HepG2 (cell line): ENCODE results near the gene TEX22. TPM values are rescaled to one million over a fixed set of nuclear protein-coding genes. Genes with fewer than 3 reads are reported as not detected.

ENCODE experiments used
- ATAC-seq: fragments of 200-7000 bp; cut with Tn5 transposase; 3 replicates; pipeline ENCODE4 v1.9.1; 2020; ENCODE audit warnings: mild to moderate bottlenecking, moderate library complexity
- BruUV-seq: library from RNA; stranded (reverse); fragments of 400-500 nt; replicated peaks from 2 replicates; lab custom pipeline; 2021; lab: Mats Ljungman, UMichigan
- CTCF ChIA-PET: fragments of 300-600 bp; formaldehyde crosslinking; extraction: SDS; loops from one replicate; lab custom pipeline; 2021; ENCODE audit warnings: low total read pairs, inconsistent platforms, low intra/inter-chr PET ratio; lab: Yijun Ruan, JAX
- POLR2A ChIA-PET: fragments of 350-600 bp; sonication (Branson Sonifier 250); formaldehyde crosslinking; loops from one replicate; lab custom pipeline; 2020; ENCODE audit warnings: antibody characterized with exemption, inconsistent platforms; lab: Yijun Ruan, JAX
- DNase-seq: peaks from one replicate; pipeline ENCODE4 v3.0.0-alpha.2; 2015; ENCODE audit warnings: low spot score
- FAIRE-seq: peaks from 3 replicates; lab custom pipeline; 2011; peaks lifted over from hg19 to GRCh38; lab: Jason Lieb, UNC
- H2AFZ ChIP-seq: one replicate; pipeline ENCODE4 v1.6.1; 2011; ENCODE audit warnings: low read length, inconsistent platforms
- H3K27ac ChIP-seq: fragments of 300-600 bp; 3 replicates; pipeline ENCODE4 v1.8.0; 2011; ENCODE audit warnings: mixed run types, mild to moderate bottlenecking, mixed read lengths, low read length, inconsistent platforms; ENCODE audit not compliant: insufficient read depth; ENCODE audit errors: extremely low read length
- H3K27me3 ChIP-seq, 2 experiments: fragments of 200-600 bp in 1 of 2; 2 replicates in 1 of 2; 3 replicates in 1 of 2; pipeline versions ENCODE4 v1.6.0 to v1.8.0; 2011; ENCODE audit warnings: low read length in 2 of 2, mild to moderate bottlenecking in 2 of 2, moderate library complexity in 2 of 2, inconsistent platforms in 1 of 2; ENCODE audit not compliant: insufficient read depth in 2 of 2, control insufficient read depth in 1 of 2
- H3K36me3 ChIP-seq, 2 experiments: fragments of 200-600 bp in 1 of 2; replicated peaks in 1 of 2; 2 replicates in 1 of 2; 3 replicates in 1 of 2; pipeline versions ENCODE4 v1.5.1 to v1.8.0; 2011; ENCODE audit warnings: low read length in 2 of 2, inconsistent platforms in 1 of 2; ENCODE audit not compliant: insufficient read depth in 2 of 2, control insufficient read depth in 1 of 2
- H3K4me1 ChIP-seq: 2 replicates; pipeline ENCODE4 v1.5.1; 2012; ENCODE audit warnings: low read length, inconsistent platforms; ENCODE audit not compliant: insufficient read depth
- H3K4me2 ChIP-seq: 2 replicates; pipeline ENCODE4 v1.6.0; 2011; ENCODE audit warnings: low read depth, low read length, inconsistent platforms
- H3K4me3 ChIP-seq, 3 experiments: fragments of 200-600 bp in 1 of 3; sonication (generic), shearing (Covaris generic) in 1 of 3; replicated peaks in 1 of 3; 2 replicates each; pipeline ENCODE4 v1.5.1; 2011 to 2016; ENCODE audit warnings: low read length in 3 of 3, inconsistent platforms in 2 of 3, low read depth in 2 of 3, mild to moderate bottlenecking in 2 of 3, control low read depth in 1 of 3, mixed read lengths in 1 of 3; ENCODE audit not compliant: insufficient read depth in 1 of 3
- H3K79me2 ChIP-seq: one replicate; pipeline ENCODE4 v1.6.1; 2011; ENCODE audit warnings: low read length, inconsistent platforms; ENCODE audit not compliant: insufficient read depth
- H3K9ac ChIP-seq: 2 replicates; pipeline ENCODE4 v1.6.0; 2011; ENCODE audit warnings: mild to moderate bottlenecking, low read depth, low read length, inconsistent platforms; ENCODE audit not compliant: insufficient read depth
- H3K9me3 ChIP-seq: 2 replicates; pipeline ENCODE4 v1.5.1; 2012; ENCODE audit warnings: mild to moderate bottlenecking, low read length
- H4K20me1 ChIP-seq: 2 replicates; pipeline ENCODE4 v1.6.0; 2011; ENCODE audit warnings: inconsistent platforms, mild to moderate bottlenecking, low read length, moderate library complexity; ENCODE audit not compliant: insufficient read depth
- HCFC1 ChIP-seq: fragments of 150-350 bp; IDR thresholded peaks from 2 replicates; pipeline ENCODE4 v1.6.1; 2014; ENCODE audit warnings: low read depth, low read length
- HIVEP1 ChIP-seq: sonication (generic); formaldehyde crosslinking; IDR thresholded peaks from 2 replicates; pipeline ENCODE4 v1.4.0; 2020; ENCODE audit warnings: mild to moderate bottlenecking, missing genetic modification reagents
- THAP11 ChIP-seq: IDR thresholded peaks from 2 replicates; pipeline ENCODE4 v1.6.1; 2016; ENCODE audit warnings: missing biosample characterization, missing genetic modification reagents
- ZNF251 ChIP-seq: sonication (generic); formaldehyde crosslinking; IDR thresholded peaks from 2 replicates; pipeline ENCODE4 v1.9.0; 2021; ENCODE audit warnings: mild to moderate bottlenecking, missing genetic modification reagents
- ZNF563 ChIP-seq: sonication (generic); formaldehyde crosslinking; IDR thresholded peaks from 2 replicates; pipeline ENCODE4 v1.8.0; 2022; ENCODE audit warnings: mild to moderate bottlenecking, moderate library complexity, missing genetic modification reagents
- WGBS: methylation state at CpG from one replicate; pipeline ENCODE4 v1.1.6; 2017; ENCODE audit warnings: low lambda C conversion rate; 5-methylcytosine and 5-hydroxymethylcytosine counted together
- in situ Hi-C: cut with HindIII; loops from 2 replicates; pipeline ENCODE4 v1.10.0; 2017; ENCODE audit warnings: low pct_unique_long_range_greater_than_20kb; ENCODE audit not compliant: extremely low pct_ligation_motif_present
- intact Hi-C: fragments of 100-400 bp; cut with micrococcal nuclease; formaldehyde crosslinking; loops from one replicate; pipeline ENCODE4 v1.10.0; 2022; ENCODE audit not compliant: unreplicated experiment
- polyA plus RNA-seq, 8 experiments: library from polyadenylated mRNA; depleted of rRNA in 3 of 8; stranded (reverse) in 7 of 8; unstranded in 1 of 8; fragments of >200 nt; fragmentation: Illumina TruSeq in 4 of 8; extraction: Trizol in 4 of 8; gene quantifications; 2 replicates each; pipeline versions ENCODE4 v1.2.1 to v1.2.3, GENCODE V29; 2011 to 2016; ENCODE audit warnings: low read depth in 4 of 8, missing spikeins in 1 of 8, mixed read lengths in 1 of 8; ENCODE audit not compliant: insufficient read depth in 1 of 8
- total RNA-seq, 5 experiments: library from RNA; depleted of rRNA; stranded (reverse); fragments of >200 nt; fragmentation: Illumina TruSeq; extraction: Trizol; gene quantifications; 2 replicates each; pipeline ENCODE4 v1.2.3, GENCODE V29; 2016; ENCODE audit warnings: low read depth in 1 of 5
- TF ChIP-seq, protein P1 (sequence below): IDR thresholded peaks from 2 replicates; pipeline ENCODE4 v1.6.1; 2016
- TF ChIP-seq, protein P2 (sequence below): sonication (generic); formaldehyde crosslinking; IDR thresholded peaks from 2 replicates; pipeline ENCODE4 v1.5.0; 2020; ENCODE audit warnings: missing genetic modification reagents
- TF ChIP-seq, protein P3 (sequence below): sonication (generic); formaldehyde crosslinking; IDR thresholded peaks from 2 replicates; pipeline ENCODE4 v1.5.0; 2020; ENCODE audit warnings: mild to moderate bottlenecking, missing genetic modification reagents, borderline replicate concordance
- TF ChIP-seq, protein P4 (sequence below): sonication (generic); formaldehyde crosslinking; IDR thresholded peaks from 2 replicates; pipeline ENCODE4 v1.4.0; 2020; ENCODE audit warnings: missing genetic modification reagents, mild to moderate bottlenecking, borderline replicate concordance

Gene TEX22
- total and polyA plus RNA-seq, 2 of the 13 experiments (the other 11 are each of a cell fraction or from before 2014, with no cell fraction given) = 0.07 to 0.27 TPM

DNA sequence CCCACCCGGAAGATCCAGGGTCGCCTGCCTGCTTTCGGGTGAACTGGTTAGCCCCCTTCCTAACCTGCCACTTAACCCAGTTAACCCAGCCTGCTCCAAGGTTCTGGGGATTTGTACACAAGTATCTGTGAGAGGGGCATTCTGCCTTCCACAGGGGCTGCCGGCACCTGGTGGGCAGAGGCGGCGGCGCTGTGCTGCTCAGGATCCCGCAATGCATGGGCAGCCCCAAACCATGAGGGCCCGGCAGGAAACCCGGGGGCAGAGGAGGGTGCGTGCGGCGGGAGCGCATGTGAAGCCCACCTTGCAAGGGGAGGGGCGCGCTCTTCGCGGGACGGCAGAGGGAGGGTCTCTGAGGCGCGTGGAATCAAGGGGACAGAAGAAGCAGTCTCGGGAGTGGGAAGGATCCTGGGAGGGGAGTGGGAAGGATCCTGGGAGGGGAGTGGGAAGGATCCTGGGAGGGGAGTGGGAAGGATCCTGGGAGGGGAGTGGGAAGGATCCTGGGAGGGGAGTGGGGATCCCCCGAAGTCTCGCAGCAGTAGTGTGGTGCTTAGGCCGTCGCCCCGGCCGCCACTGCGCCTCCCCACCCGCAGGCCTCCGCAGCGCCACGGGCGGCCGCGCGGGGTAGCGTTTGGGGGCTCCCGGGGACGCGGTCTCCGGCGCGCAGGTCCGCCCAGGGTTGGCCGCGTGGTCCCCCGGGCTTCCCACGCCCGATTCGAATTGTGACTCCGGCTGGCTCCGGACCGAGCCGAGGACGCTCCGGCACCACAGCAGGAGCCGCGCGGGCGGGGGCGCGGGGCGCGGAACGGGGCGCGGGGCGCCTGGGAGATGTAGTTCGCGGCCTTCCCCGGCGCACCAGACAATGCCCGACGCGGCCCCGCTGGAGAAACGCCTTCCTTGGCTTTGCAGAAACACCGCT is 16.4 kb downstream of the TEX22 start:
- Histone ChIP-seq H3K27ac (no peak overlapping the region), H3K4me1 (peaks cover 51% of the 10 kb centered on the region), H3K36me3 (no peaks in the 10 kb centered on the region), H3K27me3 (peaks cover 2 to 41% of the 10 kb centered on the region in 2 experiments; a peak in 4 of 5 replicates), H2AFZ (no peak overlapping the region), H3K9ac (peak overlapping the region; percentile 63; the same call in 1 of the 2 replicates), H3K4me2 (peak overlapping the region; percentile 72), H4K20me1 (no peaks in the 10 kb centered on the region; the same call in 1 of the 2 replicates), H3K79me2 (peaks cover 5% of the 10 kb centered on the region), H3K9me3 (no peaks in the 10 kb centered on the region), H3K4me3 (peak overlapping the region; percentile 49 to 67 (median 57))
- FAIRE-seq (no peak), DNase-seq (peak; percentile 22), ATAC-seq (peak; percentile 75)
- WGBS = 37% methylated on average over 35 of the region's 79 CpGs
- intact Hi-C loops (loop anchor here (5.0 kb wide), 1 partner anchor 73 kb away; the partner anchor contains the start of gene CRIP1), in situ Hi-C loops (no loop called here)
- BruUV-seq = no TSS peak
- ChIA-PET CTCF (no interaction called here), POLR2A (no interaction called here)
- TF ChIP-seq HCFC1 (peak; percentile 64; the same call in 1 of the 2 replicates), THAP11 (CRISPR knock-in tag) (peak; percentile 96), ZNF251 (no peak), ZNF563 (CRISPR knock-in tag) (peak; percentile 81), HIVEP1 (no peak)
- TF ChIP-seq, protein P1, sequence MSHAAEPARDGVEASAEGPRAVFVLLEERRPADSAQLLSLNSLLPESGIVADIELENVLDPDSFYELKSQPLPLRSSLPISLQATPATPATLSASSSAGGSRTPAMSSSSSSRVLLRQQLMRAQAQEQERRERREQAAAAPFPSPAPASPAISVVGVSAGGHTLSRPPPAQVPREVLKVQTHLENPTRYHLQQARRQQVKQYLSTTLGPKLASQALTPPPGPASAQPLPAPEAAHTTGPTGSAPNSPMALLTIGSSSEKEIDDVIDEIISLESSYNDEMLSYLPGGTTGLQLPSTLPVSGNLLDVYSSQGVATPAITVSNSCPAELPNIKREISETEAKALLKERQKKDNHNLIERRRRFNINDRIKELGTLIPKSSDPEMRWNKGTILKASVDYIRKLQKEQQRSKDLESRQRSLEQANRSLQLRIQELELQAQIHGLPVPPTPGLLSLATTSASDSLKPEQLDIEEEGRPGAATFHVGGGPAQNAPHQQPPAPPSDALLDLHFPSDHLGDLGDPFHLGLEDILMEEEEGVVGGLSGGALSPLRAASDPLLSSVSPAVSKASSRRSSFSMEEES (CRISPR knock-in tag) = no peak
- TF ChIP-seq, protein P2, sequence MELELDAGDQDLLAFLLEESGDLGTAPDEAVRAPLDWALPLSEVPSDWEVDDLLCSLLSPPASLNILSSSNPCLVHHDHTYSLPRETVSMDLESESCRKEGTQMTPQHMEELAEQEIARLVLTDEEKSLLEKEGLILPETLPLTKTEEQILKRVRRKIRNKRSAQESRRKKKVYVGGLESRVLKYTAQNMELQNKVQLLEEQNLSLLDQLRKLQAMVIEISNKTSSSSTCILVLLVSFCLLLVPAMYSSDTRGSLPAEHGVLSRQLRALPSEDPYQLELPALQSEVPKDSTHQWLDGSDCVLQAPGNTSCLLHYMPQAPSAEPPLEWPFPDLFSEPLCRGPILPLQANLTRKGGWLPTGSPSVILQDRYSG = no peak
- TF ChIP-seq, protein P3, sequence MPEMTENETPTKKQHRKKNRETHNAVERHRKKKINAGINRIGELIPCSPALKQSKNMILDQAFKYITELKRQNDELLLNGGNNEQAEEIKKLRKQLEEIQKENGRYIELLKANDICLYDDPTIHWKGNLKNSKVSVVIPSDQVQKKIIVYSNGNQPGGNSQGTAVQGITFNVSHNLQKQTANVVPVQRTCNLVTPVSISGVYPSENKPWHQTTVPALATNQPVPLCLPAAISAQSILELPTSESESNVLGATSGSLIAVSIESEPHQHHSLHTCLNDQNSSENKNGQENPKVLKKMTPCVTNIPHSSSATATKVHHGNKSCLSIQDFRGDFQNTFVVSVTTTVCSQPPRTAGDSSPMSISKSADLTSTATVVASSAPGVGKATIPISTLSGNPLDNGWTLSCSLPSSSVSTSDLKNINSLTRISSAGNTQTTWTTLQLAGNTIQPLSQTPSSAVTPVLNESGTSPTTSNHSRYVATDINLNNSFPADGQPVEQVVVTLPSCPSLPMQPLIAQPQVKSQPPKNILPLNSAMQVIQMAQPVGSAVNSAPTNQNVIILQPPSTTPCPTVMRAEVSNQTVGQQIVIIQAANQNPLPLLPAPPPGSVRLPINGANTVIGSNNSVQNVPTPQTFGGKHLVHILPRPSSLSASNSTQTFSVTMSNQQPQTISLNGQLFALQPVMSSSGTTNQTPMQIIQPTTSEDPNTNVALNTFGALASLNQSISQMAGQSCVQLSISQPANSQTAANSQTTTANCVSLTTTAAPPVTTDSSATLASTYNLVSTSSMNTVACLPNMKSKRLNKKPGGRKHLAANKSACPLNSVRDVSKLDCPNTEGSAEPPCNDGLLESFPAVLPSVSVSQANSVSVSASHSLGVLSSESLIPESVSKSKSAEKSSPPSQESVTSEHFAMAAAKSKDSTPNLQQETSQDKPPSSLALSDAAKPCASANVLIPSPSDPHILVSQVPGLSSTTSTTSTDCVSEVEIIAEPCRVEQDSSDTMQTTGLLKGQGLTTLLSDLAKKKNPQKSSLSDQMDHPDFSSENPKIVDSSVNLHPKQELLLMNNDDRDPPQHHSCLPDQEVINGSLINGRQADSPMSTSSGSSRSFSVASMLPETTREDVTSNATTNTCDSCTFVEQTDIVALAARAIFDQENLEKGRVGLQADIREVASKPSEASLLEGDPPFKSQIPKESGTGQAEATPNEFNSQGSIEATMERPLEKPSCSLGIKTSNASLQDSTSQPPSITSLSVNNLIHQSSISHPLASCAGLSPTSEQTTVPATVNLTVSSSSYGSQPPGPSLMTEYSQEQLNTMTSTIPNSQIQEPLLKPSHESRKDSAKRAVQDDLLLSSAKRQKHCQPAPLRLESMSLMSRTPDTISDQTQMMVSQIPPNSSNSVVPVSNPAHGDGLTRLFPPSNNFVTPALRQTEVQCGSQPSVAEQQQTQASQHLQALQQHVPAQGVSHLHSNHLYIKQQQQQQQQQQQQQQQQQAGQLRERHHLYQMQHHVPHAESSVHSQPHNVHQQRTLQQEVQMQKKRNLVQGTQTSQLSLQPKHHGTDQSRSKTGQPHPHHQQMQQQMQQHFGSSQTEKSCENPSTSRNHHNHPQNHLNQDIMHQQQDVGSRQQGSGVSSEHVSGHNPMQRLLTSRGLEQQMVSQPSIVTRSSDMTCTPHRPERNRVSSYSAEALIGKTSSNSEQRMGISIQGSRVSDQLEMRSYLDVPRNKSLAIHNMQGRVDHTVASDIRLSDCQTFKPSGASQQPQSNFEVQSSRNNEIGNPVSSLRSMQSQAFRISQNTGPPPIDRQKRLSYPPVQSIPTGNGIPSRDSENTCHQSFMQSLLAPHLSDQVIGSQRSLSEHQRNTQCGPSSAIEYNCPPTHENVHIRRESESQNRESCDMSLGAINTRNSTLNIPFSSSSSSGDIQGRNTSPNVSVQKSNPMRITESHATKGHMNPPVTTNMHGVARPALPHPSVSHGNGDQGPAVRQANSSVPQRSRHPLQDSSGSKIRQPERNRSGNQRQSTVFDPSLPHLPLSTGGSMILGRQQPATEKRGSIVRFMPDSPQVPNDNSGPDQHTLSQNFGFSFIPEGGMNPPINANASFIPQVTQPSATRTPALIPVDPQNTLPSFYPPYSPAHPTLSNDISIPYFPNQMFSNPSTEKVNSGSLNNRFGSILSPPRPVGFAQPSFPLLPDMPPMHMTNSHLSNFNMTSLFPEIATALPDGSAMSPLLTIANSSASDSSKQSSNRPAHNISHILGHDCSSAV (CRISPR knock-in tag) = no peak
- TF ChIP-seq, protein P4, sequence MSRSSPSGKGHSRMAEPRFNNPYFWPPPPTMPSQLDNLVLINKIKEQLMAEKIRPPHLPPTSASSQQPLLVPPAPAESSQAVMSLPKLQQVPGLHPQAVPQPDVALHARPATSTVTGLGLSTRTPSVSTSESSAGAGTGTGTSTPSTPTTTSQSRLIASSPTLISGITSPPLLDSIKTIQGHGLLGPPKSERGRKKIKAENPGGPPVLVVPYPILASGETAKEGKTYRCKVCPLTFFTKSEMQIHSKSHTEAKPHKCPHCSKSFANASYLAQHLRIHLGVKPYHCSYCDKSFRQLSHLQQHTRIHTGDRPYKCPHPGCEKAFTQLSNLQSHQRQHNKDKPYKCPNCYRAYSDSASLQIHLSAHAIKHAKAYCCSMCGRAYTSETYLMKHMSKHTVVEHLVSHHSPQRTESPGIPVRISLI (CRISPR knock-in tag) = no peak
